ENCODE data around the gene PCDHA9. TPM values are rescaled to one million over a fixed set of nuclear protein-coding genes. Genes with fewer than 3 reads are reported as not detected.
"Not testable (repeated sequence)": the region's sequence is repeated elsewhere in the genome, so short reads cannot be mapped to it uniquely, and the experiment has no call there.

Gene PCDHA9, protein sequence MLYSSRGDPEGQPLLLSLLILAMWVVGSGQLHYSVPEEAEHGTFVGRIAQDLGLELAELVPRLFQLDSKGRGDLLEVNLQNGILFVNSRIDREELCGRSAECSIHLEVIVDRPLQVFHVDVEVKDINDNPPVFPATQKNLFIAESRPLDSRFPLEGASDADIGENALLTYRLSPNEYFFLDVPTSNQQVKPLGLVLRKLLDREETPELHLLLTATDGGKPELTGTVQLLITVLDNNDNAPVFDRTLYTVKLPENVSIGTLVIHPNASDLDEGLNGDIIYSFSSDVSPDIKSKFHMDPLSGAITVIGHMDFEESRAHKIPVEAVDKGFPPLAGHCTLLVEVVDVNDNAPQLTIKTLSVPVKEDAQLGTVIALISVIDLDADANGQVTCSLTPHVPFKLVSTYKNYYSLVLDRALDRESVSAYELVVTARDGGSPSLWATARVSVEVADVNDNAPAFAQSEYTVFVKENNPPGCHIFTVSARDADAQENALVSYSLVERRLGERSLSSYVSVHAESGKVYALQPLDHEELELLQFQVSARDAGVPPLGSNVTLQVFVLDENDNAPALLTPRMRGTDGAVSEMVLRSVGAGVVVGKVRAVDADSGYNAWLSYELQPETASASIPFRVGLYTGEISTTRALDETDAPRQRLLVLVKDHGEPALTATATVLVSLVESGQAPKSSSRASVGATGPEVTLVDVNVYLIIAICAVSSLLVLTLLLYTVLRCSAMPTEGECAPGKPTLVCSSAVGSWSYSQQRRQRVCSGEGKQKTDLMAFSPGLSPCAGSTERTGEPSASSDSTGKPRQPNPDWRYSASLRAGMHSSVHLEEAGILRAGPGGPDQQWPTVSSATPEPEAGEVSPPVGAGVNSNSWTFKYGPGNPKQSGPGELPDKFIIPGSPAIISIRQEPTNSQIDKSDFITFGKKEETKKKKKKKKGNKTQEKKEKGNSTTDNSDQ
- 0.46 and 0.55 TPM in 2 replicates for total RNA-seq (2021)
- long read RNA-seq, full-length matches to known transcripts, result 1 of 1 reads
- long read RNA-seq, partial matches to known transcripts, result 0 of 1 reads
- long read RNA-seq, other reads (novel, unspliced or antisense), result 0 of 1 reads

DNA sequence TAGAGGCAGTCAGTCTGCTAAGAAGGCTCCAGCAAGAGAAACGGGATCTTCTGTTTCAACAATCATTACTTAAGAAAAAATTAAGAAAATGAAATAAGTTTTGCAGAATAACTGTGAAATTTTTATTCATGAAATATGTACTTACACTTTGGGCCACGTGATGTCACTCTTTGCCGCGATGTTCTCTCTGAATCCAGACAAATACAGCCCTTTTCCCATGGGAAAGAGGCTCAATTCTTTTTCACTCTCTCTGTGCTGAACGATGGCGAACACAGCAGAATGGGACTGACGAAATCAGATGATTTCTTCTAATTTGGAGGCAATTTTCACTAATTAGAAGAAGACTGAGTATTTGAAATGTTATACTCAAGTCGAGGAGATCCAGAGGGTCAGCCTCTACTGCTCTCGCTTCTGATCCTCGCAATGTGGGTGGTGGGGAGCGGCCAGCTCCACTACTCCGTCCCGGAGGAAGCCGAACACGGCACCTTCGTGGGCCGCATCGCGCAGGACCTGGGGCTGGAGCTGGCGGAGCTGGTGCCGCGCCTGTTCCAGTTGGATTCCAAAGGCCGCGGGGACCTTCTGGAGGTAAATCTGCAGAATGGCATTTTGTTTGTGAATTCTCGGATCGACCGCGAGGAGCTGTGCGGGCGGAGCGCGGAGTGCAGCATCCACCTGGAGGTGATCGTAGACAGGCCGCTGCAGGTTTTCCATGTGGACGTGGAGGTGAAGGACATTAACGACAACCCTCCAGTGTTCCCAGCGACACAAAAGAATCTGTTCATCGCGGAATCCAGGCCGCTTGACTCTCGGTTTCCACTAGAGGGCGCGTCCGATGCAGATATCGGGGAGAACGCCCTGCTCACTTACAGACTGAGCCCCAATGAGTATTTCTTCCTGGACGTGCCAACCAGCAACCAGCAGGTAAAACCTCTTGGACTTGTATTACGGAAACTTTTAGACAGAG is at the start of gene PCDHA9:
Gene PCDHA9, plus strand, starts transcription at position 244 of the 964 bp plus-strand sequence. Its CDS starts 114 bp downstream, at position 358.
- TF ChIP-seq, protein P1, sequence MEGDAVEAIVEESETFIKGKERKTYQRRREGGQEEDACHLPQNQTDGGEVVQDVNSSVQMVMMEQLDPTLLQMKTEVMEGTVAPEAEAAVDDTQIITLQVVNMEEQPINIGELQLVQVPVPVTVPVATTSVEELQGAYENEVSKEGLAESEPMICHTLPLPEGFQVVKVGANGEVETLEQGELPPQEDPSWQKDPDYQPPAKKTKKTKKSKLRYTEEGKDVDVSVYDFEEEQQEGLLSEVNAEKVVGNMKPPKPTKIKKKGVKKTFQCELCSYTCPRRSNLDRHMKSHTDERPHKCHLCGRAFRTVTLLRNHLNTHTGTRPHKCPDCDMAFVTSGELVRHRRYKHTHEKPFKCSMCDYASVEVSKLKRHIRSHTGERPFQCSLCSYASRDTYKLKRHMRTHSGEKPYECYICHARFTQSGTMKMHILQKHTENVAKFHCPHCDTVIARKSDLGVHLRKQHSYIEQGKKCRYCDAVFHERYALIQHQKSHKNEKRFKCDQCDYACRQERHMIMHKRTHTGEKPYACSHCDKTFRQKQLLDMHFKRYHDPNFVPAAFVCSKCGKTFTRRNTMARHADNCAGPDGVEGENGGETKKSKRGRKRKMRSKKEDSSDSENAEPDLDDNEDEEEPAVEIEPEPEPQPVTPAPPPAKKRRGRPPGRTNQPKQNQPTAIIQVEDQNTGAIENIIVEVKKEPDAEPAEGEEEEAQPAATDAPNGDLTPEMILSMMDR (conservative IDR thresholded peaks at IDR 0.05), result peak; percentile 46; the same call in 2 of the 3 replicates
- H3K36me3 Mint-ChIP-seq (ENCODE audit: insufficient read depth in 1 of 3, low read depth in 3 of 3), result peaks cover 2 to 26% (median 5%) of the 10 kb centered on the region in 3 experiments; a peak in 6 of 7 replicates
- peak within 1 kb of the TSS; percentile 91 for H2AFZ ChIP-seq (ENCODE audit: low read length)

More for the DNA sequence above, at the start of gene PCDHA9:
- not testable (repeated sequence) for H2AK5ac ChIP-seq (ENCODE audit: insufficient read length, low read length); H2BK20ac ChIP-seq (ENCODE audit: low read depth, low read length, poor library complexity, severe bottlenecking); H3K9me3 ChIP-seq (ENCODE audit: control insufficient read depth, low read depth, low read length); H4K5ac ChIP-seq (ENCODE audit: insufficient read length, low read depth, low read length); H2BK15ac ChIP-seq (ENCODE audit: low read depth, low read length); H3K56ac ChIP-seq (ENCODE audit: insufficient read length, low read depth, low read length); H3K4ac ChIP-seq (ENCODE audit: low read depth, low read length); H3K9me3 Mint-ChIP-seq; H4K8ac ChIP-seq (replicated peaks; ENCODE audit: insufficient read length, low read depth, low read length); H3K9ac ChIP-seq (ENCODE audit: extremely low read depth, insufficient read length, low read length); H3K79me1 ChIP-seq (ENCODE audit: insufficient read depth, low read depth, low read length, poor library complexity, severe bottlenecking); H2BK5ac ChIP-seq (ENCODE audit: insufficient read length, low read length); H3K4me1 Mint-ChIP-seq; H3K27me3 Mint-ChIP-seq (ENCODE audit: low read depth); H4K91ac ChIP-seq (ENCODE audit: insufficient read length, low read depth, low read length); H3K27ac Mint-ChIP-seq; H4K20me1 ChIP-seq (ENCODE audit: control insufficient read depth, insufficient read depth, insufficient read length); H2BK12ac ChIP-seq (ENCODE audit: insufficient read length, low read depth, low read length); H3K79me2 ChIP-seq (ENCODE audit: insufficient read depth, low read length); H3K27ac ChIP-seq (ENCODE audit: insufficient read length, low read depth, low read length); H3T11ph ChIP-seq (ENCODE audit: low read length); H3K23me2 ChIP-seq (ENCODE audit: insufficient read length, low read depth, low read length, poor library complexity, severe bottlenecking); H3K4me2 ChIP-seq (ENCODE audit: insufficient read depth, insufficient read length, low read length); H3K27me3 ChIP-seq (ENCODE audit: insufficient read depth, low read length); H3K18ac ChIP-seq (ENCODE audit: insufficient read length, low read depth, low read length); H3K4me1 ChIP-seq (ENCODE audit: insufficient read depth, low read length); H3K23ac ChIP-seq (ENCODE audit: insufficient read length, low read depth, low read length)
- H2BK120ac ChIP-seq (ENCODE audit: low read depth, low read length, poor library complexity, severe bottlenecking), result peak within 1 kb of the TSS; percentile 69
- no CpG with 5 or more reads among the region's 48 CpGs for WGBS (ENCODE audit: extremely low coverage, insufficient read length, low lambda C conversion rate)
- H3K14ac ChIP-seq (ENCODE audit: insufficient read depth, low read length), result peak within 1 kb of the TSS; percentile 87; the same call in 1 of the 2 replicates
- H3K4me3 Mint-ChIP-seq, result peak within 1 kb of the TSS in 1 of 2 experiments; percentile 17; a peak in 1 of 5 replicates
- peak; percentile 34 for DNase-seq

Measured in H9 (cell line).